Measurements from ENCODE around the gene TASP1.
"Not testable (repeated sequence)": the region's sequence is repeated elsewhere in the genome, so short reads cannot be mapped to it uniquely, and the experiment has no call there.

TASP1 gene

GRCh38 chr20:13638496-13639149 is at the start of gene TASP1:
Gene TASP1 (minus strand): TSS chr20:13638932. CDS start chr20:13630078, 8,854 bp downstream.
- DNase-seq = peak; percentile 94

GRCh38 chr20:13687815-13688214 is 49.1 kb upstream of the TASP1 start:
- no peak for DNase-seq

GRCh38 chr20:13685623-13686022 is 46.9 kb upstream of the TASP1 start:
- no peak for DNase-seq

- peak; percentile 4 for DNase-seq
These were observed 46.0 kb upstream of the TASP1 start for GRCh38 chr20:13684566-13685222.

GRCh38 chr20:13683833-13684232 is 45.1 kb upstream of the TASP1 start:
- DNase-seq = no peak

- no peak for DNase-seq
These were observed 42.8 kb upstream of the TASP1 start for GRCh38 chr20:13681248-13682125.

- DNase-seq = no peak
These were observed 40.2 kb upstream of the TASP1 start for GRCh38 chr20:13678944-13679343.

- no peak for DNase-seq
These were observed 38.5 kb upstream of the TASP1 start for GRCh38 chr20:13677241-13677640.

GRCh38 chr20:13676682-13677081 is 38.0 kb upstream of the TASP1 start:
- DNase-seq = no peak

GRCh38 chr20:13672690-13673089 is 34.0 kb upstream of the TASP1 start:
- no peak for DNase-seq

GRCh38 chr20:13671916-13672378 is 33.2 kb upstream of the TASP1 start:
- no peak for DNase-seq

GRCh38 chr20:13671512-13671911 is 32.8 kb upstream of the TASP1 start:
- no peak for DNase-seq

- DNase-seq = no peak
These were observed 31.4 kb upstream of the TASP1 start for GRCh38 chr20:13670160-13670559.

GRCh38 chr20:13665709-13666395 is 27.1 kb upstream of the TASP1 start:
- no peak for DNase-seq

- DNase-seq = no peak
These were observed 22.4 kb upstream of the TASP1 start for GRCh38 chr20:13661070-13661685.

GRCh38 chr20:13659288-13659687 is 20.6 kb upstream of the TASP1 start:
- DNase-seq = no peak

- not testable (repeated sequence) for DNase-seq
These were observed 19.3 kb upstream of the TASP1 start for GRCh38 chr20:13658060-13658459.

GRCh38 chr20:13656721-13657368 is 18.1 kb upstream of the TASP1 start:
- no peak for DNase-seq

GRCh38 chr20:13654463-13655023 is 15.8 kb upstream of the TASP1 start:
- no peak for DNase-seq

GRCh38 chr20:13650474-13650873 is 11.7 kb upstream of the TASP1 start:
- no peak for DNase-seq

Measured in hematopoietic multipotent progenitor cell treated with erythropoietin and hydrocortisone succinate and interleukin-3 and kit ligand, for 8 days (in vitro differentiated cells).